ENCODE data around the gene EXOC6B.

DNA sequence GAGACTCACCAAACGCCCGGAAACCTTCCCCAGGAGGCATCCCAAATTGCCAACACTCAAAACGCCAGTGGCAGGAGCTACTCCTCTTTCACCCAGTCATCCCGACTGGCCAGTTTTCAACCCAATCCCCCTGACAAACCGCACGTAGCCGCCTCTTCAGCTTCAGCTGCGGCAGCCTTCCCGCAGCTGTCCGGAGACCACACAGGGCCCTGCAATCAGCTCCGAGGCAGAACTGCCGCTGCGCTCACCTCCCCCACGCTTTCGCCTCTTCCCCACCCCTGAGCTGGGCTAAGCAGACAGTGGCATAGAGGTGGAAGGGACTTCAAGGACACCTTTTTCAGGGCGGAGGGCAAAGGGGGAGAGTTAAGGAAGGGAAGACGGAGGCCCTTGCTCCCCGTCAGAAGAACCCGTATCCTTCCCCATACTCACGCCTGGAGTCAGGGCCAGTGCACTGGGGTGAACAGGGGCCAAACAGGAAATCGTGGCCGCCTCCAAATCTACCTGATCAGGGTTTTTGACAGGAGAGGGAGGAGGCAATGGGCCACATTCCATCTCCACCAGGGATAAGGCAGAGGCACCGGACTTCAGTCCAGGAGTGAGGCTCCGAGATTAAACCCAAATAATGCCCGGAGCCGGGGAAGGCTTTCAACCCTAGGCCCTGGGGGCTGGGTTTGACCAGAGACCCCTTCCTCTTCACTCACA lies 695.0 kb downstream of the EXOC6B start:
- TF ChIP-seq, protein P1, sequence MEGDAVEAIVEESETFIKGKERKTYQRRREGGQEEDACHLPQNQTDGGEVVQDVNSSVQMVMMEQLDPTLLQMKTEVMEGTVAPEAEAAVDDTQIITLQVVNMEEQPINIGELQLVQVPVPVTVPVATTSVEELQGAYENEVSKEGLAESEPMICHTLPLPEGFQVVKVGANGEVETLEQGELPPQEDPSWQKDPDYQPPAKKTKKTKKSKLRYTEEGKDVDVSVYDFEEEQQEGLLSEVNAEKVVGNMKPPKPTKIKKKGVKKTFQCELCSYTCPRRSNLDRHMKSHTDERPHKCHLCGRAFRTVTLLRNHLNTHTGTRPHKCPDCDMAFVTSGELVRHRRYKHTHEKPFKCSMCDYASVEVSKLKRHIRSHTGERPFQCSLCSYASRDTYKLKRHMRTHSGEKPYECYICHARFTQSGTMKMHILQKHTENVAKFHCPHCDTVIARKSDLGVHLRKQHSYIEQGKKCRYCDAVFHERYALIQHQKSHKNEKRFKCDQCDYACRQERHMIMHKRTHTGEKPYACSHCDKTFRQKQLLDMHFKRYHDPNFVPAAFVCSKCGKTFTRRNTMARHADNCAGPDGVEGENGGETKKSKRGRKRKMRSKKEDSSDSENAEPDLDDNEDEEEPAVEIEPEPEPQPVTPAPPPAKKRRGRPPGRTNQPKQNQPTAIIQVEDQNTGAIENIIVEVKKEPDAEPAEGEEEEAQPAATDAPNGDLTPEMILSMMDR (IDR thresholded peaks at IDR 0.05): no peak
- TF ChIP-seq ZFX (IDR thresholded peaks at IDR 0.05; ENCODE audit: borderline replicate concordance): no peak
